Thoracic aorta (tissue), 2 donors: Measurements from ENCODE around the gene STKLD1. TPM values are rescaled to one million over a fixed set of nuclear protein-coding genes. Genes with fewer than 3 reads are reported as not detected.
A peak's percentile ranks its signal among the peaks of the same experiment; 100 is the strongest.

Experiments
- ATAC-seq: fragments of 150-250 bp; one replicate; pipeline ENCODE4 v1.8.0; 2017; ENCODE audit warnings: low read depth; ENCODE audit not compliant: insufficient number of reproducible peaks, low FRiP score
- DNase-seq: peaks from one replicate; pipeline ENCODE4 v3.0.0-alpha.2; 2020; ENCODE audit warnings: low spot score
- H3K27ac ChIP-seq, 2 donors: fragments of 200-600 bp; sonication (generic); 1 replicate in 1 of 2; 2 replicates in 1 of 2; pipeline ENCODE4 v1.5.1; 2016; ENCODE audit warnings: mild to moderate bottlenecking in 2 of 2, moderate library complexity in 2 of 2
- H3K27me3 ChIP-seq: fragments of 200-600 bp; sonication (generic); replicated peaks from 2 replicates; pipeline ENCODE4 v1.6.0; 2016; ENCODE audit warnings: mild to moderate bottlenecking; ENCODE audit not compliant: insufficient read depth
- H3K36me3 ChIP-seq: fragments of 200-600 bp; sonication (generic); one replicate; pipeline ENCODE4 v1.5.1; 2016
- H3K4me1 ChIP-seq, 2 donors: fragments of 200-600 bp; sonication (generic); 1 replicate in 1 of 2; 2 replicates in 1 of 2; pipeline versions ENCODE4 v1.5.1 to v1.6.0; 2016; ENCODE audit warnings: low read depth in 2 of 2, mild to moderate bottlenecking in 1 of 2; ENCODE audit not compliant: control insufficient read depth in 1 of 2
- H3K4me3 ChIP-seq: fragments of 200-600 bp; sonication (generic); 2 replicates; pipeline ENCODE4 v1.5.1; 2016; ENCODE audit warnings: mild to moderate bottlenecking
- H3K9me3 ChIP-seq: fragments of 200-600 bp; sonication (generic); 2 replicates; pipeline ENCODE4 v1.5.1; 2016
- CTCF ChIP-seq: fragments of 200-600 bp; sonication (generic); IDR thresholded peaks from one replicate; pipeline ENCODE4 v1.5.1; 2019; ENCODE audit warnings: antibody characterized with exemption
- total RNA-seq, 2 donors: library from RNA; depleted of rRNA; stranded (reverse); fragments of >200 nt; gene quantifications; one replicate each; pipeline versions ENCODE4 v1.1.0 to v1.2.3, GENCODE V29; 2016

Gene STKLD1
- total RNA-seq, 2 donors from 2014 or later, result 0.42 TPM; not detected in 1

GRCh38 chr9:133335924-133336811 lies 40.0 kb upstream of the STKLD1 start, which contains the start of gene SURF6:
Gene SURF6 (minus strand): TSS chr9:133336188. CDS start chr9:133336132, 56 bp downstream.
- Histone ChIP-seq H3K9me3 (no peaks in the 10 kb centered on the region), H3K27ac (peak within 1 kb of the TSS; percentile 49 to 64), H3K36me3 (peaks cover 49% of the 10 kb centered on the region)

GRCh38 chr9:133339641-133340040 lies 36.5 kb upstream of the STKLD1 start:
- no peak for ATAC-seq
- peaks cover 50% of the 10 kb centered on the region for H3K36me3 ChIP-seq
- no peak overlapping the region for H3K27ac ChIP-seq
- TF ChIP-seq CTCF, result no peak
- H3K4me3 ChIP-seq, result no peak overlapping the region
- no peaks in the 10 kb centered on the region for H3K9me3 ChIP-seq
- peaks cover 13 to 16% of the 10 kb centered on the region in 2 donors for H3K4me1 ChIP-seq
- no peaks in the 10 kb centered on the region for H3K27me3 ChIP-seq
- DNase-seq, result no peak

More at GRCh38 chr9:133335924-133336811, 40.0 kb upstream of the STKLD1 start, which contains the start of gene SURF6:
- ATAC-seq (peak; percentile 61), DNase-seq (peak; percentile 69)
- TF ChIP-seq CTCF, result no peak
- Histone ChIP-seq H3K27me3 (no peaks in the 10 kb centered on the region), H3K4me1 (peaks cover 18 to 28% of the 10 kb centered on the region in 2 donors), H3K4me3 (peak within 1 kb of the TSS; percentile 98)

GRCh38 chr9:133340256-133340655 lies 35.9 kb upstream of the STKLD1 start:
- ATAC-seq, result no peak
- Histone ChIP-seq H3K27ac (no peak overlapping the region), H3K36me3 (peaks cover 56% of the 10 kb centered on the region), H3K4me1 (peaks cover 7 to 10% of the 10 kb centered on the region in 2 donors), H3K27me3 (no peaks in the 10 kb centered on the region), H3K9me3 (no peaks in the 10 kb centered on the region), H3K4me3 (no peak overlapping the region)
- no peak for TF ChIP-seq CTCF
- DNase-seq, result no peak

GRCh38 chr9:133340916-133341315 lies 35.2 kb upstream of the STKLD1 start:
- Histone ChIP-seq H3K27me3 (no peaks in the 10 kb centered on the region), H3K9me3 (no peaks in the 10 kb centered on the region), H3K4me1 (peaks cover 5 to 8% of the 10 kb centered on the region in 2 donors), H3K36me3 (peaks cover 60% of the 10 kb centered on the region), H3K4me3 (no peak overlapping the region), H3K27ac (no peak overlapping the region)
- no peak for ATAC-seq
- TF ChIP-seq CTCF, result no peak
- no peak for DNase-seq

GRCh38 chr9:133341369-133342068 lies 34.6 kb upstream of the STKLD1 start:
- peaks cover 60% of the 10 kb centered on the region for H3K36me3 ChIP-seq
- no peaks in the 10 kb centered on the region for H3K27me3 ChIP-seq
- TF ChIP-seq CTCF, result no peak
- peaks cover 9 to 11% of the 10 kb centered on the region in 2 donors for H3K4me1 ChIP-seq
- no peak for ATAC-seq
- H3K27ac ChIP-seq, result no peak overlapping the region
- DNase-seq, result no peak
- H3K4me3 ChIP-seq, result no peak overlapping the region
- H3K9me3 ChIP-seq, result no peaks in the 10 kb centered on the region
